Activated CD4-positive, alpha-beta T cell treated with anti-CD3 and anti-CD28 coated beads, Interleukin-2, amount 50 U/mL, for 16 hours (primary cell): Measurements from ENCODE around the gene TMEM82.
"Not testable (repeated sequence)": the region's sequence is repeated elsewhere in the genome, so short reads cannot be mapped to it uniquely, and the experiment has no call there.

Experiments
- DNase-seq: peaks from one replicate; pipeline ENCODE4 v3.0.0-alpha.2; 2020

The TMEM82 gene

DNA sequence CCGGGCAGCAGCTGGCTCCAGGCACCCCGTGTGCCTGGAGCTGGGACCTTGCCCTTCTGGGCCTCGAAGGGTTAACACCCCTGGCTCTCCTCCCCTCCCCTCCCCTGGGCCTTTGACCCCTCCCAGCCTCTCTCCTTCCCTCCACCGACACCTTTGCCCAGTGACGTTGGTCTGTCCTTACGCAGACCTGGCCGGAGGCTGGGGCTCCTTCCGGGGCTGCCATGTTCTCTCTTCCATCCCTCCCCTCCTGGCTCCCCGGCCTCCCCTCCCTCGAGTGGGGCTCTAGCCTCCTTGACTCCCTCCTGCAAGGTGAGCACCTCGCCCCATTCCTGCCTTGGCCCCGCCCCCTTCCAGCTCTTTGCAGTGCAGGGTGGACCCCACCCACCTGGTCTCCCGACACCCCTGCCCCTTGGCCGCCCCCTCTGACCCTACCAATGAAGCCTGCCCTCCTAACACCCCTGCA is at the start of gene TMEM82:
Gene TMEM82 (plus strand): TSS at position 161 of the 463 bp plus-strand sequence. CDS start 61 bp downstream, at position 222.
- no peak for DNase-seq

DNA sequence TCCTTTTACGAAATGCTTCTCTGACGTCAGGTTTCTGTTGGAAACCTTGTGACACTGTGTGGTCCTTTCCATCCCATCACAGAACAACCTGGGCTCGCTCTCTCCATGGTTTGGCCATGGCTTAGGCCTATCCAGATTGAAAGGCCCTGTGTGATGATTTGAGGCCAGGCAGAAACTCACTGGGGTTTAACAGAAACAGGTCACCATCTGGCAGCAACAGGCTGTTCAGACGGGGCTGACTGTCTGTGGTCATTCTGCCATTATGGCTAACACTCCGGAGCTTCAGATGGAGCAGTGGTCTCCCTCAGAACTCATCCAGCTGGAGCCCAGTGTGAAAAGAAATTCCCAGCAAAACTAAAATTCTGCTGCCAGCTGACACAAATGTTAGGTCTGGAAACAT is 48.9 kb upstream of the TMEM82 start:
- DNase-seq = no peak

DNA sequence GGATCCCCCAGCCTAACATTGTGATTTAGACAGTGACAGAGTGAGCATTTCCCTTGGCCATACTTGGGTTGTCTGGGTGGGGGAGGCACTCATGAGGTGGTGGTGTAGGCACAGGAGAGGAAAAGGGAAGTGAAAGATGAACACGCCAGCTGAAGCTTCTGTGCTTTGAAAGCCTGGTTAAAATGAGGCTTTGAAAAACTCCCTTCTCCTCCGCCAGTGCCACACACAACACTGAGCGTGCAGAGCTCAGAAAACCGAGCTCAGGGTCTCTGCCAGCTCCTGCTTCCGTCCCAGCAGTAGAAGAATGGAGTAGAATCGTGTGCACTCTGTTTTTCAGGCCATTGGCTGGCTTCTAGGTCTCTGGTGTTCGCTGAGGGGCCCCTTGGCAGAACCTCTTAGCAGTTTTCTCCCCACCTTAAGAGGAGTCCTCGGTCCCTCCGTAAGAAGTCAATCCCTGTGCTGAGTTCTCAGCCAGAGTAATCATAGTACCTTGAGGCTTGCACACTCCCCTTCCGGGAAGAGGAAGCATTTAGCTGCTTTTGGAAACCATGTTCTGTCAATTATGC is 45.3 kb upstream of the TMEM82 start:
- peak; percentile 53 for DNase-seq

DNA sequence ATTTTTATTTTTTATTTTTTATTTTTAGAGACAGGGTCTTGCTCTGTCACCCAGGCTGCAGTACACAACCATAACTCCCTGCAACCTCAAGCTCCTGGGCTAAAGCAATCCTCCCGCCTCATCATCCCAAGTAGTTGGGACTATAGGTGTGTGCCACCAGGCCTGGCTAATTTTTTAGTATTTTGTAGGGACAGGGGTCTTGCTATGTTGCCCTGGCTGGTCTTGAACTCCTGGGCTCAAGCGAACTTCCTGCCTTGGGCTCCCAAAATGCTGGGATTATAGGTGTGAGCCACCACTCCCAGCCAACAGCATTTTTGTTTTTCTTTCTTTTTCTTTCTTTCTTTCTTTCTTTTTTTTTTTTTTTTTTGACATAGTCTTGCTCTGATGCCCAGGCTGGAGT is 44.1 kb upstream of the TMEM82 start:
- DNase-seq = no peak

DNA sequence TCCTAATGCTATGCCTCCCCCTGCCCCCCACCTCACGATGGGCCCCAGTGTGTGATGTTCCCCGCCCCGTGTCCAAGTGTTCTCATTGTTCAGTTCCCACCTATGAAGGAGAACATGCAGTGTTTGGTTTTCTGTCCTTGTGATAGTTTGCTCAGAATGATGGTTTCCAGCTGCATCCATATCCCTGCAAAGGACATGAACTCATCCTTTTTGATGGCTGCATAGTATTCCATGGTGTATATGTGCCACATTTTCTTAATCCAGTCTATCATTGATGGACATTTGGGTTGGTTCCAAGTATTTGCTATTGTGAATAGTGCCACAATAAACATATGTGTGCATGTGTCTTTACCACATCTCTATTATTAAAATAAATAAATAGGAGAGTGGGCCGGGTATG is 43.0 kb upstream of the TMEM82 start:
- not testable (repeated sequence) for DNase-seq

DNA sequence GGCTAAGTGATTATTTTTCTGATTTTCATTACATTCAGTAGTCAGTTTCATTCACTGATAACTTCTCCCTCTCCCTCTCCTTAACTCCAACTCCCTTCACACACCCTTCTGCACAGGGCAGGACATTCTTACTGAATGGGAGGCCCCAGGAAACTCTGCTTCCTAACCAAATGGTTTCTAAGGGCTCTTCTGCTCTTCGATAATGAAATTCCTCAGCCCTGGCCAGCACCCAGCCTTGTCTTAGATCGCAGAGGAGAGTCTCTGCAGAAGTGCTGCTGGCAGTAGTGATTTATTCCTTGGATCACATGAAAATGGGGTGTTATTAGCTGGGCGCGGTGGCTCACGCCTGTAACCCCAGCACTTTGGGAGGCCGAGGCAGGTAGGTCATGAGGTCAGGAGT is 41.8 kb upstream of the TMEM82 start:
- no peak for DNase-seq

DNA sequence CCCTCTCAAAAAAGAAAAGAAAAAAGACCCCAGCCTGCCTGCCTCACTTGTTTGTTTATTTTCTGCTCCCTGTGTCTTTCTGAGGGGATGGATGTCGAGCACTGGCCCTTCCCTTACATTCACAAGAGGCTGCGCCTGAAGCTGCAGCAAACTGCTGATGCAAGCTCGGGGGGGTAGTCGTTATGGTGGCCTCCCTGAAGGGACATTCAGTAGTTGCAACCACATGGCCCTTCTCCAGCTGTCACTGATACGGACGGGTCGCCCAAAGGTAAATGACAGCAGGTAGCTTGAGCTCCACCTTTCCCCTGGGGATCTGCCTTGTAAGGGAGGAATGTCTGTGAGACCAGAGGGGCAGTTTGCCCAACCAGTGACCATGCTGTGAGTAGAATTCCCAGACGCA is 40.5 kb upstream of the TMEM82 start:
- DNase-seq = no peak

DNA sequence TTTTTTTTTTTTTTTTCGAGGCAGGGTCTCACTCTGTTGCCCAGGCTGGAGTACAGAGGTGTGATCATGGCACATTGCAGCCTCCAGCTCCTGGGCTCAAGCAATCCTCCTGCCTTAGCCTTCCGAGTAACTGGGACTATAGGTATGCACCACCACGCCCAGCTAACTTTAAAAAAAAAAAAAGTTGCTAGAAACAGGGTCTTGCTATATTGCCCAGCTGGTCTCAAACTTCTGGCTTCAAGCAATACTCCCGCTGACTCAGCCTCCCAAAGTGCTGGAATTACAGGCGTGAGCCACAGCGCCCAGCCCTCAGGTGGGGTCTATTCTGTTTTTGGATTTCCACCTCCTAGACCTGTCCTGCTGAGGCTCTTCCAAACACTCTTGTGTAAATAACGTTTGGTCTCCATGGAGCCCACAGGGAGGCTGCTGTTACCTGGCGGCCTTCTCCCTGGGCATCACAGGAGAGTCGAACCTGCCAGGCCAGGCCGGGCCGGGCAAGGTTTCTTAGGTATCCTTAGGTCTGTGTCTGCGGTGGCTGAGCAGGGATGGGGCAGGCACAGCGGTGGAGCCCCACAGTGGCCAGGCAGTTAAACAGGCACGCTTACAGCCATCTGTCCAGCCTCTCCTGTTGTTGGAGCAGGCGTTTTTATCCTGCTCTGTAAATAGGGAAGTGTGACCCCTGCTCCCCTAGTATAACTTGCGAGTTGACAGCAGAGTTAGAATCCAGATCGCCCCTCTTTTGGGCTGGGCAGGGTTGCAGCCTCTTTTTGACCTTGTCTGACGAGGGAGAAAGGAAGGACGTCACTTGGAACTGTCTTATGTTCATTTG is 39.4 kb upstream of the TMEM82 start:
- DNase-seq = no peak

DNA sequence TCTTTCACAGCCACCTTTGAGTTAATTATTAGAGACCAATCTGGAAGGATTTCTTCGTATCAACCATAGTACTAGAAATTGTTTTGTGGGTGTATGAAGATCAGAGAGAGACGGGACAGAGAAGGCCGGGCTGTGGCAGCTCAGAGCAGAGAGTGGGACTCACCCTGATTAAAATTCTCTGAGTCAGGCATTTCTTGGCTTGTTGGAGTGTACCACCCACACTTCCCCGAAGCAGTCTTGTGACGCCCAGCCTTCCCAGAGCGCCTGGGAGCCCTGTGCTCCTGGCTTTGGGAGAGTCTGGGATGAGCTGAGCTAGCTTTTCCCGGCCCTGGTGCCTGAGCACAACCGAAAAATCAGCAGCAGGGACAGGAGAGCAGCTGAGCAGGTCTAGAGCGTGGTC is 38.7 kb upstream of the TMEM82 start:
- DNase-seq = no peak

DNA sequence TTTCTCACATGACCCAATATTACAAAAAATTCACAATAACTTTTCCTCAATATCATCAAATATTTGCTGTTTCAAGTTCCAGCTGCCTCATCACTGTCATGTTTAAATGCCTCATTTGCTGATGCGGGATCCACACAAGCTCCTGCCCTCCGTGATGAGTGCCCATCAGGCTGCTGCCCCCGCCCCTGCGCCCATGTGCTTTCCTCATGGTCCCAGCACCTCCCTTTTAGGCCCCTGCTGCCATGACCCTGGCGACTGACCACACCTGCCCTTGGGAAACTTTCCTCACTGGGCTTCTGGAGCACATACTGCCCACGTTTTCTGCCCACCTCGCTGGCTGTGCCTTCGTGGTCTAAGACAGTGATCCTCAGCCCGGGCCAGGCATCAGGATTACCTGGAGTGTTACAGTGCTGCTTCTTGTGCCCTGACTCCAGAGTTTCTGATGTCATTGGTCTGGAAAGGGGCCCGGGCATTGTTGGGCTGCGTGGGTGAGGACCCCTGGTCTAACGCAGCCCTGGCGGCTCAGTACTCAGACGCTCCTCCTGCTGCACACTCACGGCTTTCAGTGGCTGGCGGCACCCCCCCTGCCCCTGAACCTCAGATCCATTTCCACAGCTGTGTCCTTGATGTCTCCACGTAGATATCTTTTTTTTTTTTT is 37.6 kb upstream of the TMEM82 start:
- DNase-seq = no peak

DNA sequence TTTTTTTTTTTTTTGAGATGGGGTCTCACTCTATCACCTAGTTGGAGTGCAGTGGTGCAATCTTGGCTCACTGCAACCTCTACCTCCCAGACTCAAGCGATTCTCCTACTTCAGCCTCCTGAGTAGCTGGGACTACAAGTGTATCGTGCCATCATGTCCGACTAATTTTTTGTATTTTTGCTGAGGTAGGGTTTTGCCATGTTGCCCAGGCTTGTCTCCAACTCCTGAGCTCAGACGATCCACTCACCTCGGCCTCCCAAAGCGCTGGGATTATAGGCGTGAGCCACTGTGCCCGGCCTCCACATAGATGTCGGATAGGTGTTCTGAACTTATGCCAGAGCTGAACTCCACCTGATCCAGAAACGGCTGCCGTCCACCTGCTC is 37.1 kb upstream of the TMEM82 start:
- no peak for DNase-seq

DNA sequence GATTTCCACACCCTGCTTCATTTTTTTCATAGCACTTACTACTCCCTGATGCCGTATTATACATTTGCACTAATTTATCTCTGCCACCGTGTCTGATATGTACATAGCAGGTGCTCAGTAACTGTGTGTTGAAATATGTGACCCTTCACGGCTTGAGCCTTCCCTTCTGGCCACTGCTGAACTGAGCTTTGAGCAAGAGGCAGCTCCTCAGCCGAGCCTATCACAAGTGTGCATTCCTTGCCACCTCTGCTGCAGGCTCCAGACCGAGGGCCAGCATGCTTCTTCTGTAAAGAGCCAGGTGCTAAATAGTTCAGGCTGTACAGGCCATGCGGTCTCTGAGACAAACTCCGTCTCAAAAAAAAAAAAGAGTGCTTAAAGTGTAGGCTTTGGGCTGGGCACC is 35.5 kb upstream of the TMEM82 start:
- DNase-seq = no peak

DNA sequence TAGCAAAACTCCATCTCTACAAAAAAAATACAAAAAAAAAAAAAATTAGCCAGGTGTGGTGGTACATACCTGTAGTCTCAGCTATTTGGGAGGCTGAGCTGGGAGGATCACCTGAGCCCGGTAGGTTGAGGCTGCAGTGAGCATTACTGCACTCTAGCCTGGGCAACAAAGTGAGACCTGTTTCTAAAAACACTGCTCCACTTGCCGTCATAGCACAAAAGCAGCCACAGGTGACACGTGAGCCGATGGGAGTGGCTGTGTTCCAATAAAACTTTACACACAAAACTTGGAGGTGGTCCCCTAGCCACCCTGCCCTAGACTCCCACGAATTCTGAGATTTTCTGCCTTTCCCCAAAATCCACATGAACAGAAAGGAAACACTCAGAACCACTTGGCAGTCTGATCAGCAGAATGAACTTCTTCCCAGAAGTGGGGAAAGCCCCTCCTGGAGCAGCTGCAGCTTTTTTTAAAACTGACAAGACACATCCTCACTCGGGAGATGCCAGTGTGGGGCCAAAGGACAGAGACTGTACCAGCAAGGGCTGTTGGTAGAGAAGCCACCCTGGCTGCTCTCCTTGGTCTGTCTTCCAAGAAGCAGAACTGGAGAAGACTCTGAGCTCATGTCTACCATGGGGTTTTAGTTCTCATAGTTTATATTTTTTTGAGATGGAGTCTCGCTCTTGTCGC is 34.9 kb upstream of the TMEM82 start:
- no peak for DNase-seq

DNA sequence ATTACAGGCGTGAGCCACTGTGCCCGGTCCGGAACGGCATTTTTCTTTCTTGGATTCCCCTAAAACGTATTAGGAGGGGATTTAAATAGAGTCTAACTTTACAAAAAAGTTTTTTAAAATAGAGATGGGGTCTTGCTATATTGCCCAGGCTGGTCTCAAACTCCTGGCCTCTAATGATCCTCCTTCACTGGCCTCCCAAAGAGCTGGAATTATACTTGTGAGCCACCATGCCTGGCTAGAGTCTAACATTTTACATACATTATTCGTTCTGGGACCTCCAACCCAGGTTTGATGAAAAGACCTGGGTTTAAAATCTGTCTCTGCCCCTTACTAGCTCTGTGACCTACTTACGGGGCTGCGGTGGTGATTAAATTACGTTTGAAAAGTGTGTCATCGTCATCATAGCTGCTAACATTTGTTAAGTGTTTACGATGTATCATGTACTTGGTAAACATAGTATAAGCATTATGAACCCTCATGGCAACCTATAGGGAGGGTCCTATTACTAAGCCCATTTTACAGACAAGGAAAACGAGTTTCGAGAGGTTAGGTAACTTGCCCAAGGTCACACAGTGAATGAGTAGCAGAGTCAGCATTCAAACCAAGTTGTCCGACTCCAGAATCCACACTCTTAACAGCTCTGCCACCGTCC is 33.7 kb upstream of the TMEM82 start:
- no peak for DNase-seq

DNA sequence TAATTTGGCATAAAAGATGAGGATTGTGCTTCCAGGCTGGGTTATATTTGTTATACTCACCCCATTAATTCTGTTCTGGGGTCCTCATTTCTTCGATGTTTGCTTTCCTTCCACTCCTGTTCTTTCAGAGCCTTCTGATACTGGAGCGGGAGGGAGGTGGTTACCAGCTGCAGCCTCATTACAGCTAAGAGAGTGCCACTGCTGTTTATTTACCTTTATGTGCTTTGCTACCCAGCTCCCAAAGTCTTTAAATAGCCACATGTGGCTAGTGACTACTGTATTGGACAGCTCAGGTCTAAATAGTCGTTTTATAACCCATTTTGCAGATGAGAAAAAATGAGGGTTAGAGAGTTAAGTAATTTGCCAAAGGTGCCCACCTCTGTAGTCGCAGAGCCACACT is 33.1 kb upstream of the TMEM82 start:
- no peak for DNase-seq

DNA sequence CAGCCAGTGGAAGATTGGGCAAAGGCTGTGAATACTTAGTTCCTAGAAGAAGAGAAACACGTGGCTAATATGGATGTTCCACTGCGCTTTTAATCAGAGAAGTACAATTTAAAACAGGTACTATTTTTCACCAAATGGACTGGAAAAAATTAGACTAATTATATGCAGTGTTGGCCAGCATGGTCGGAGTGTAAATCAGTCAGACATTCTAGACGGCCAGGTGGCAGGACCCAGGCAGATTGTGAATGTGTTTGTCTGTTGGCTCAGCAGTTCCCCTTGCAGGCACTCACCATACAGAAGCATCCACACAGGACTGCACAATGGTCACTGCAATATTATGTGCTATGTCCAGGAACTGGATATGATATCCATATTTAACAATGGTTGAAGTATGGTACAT is 30.1 kb upstream of the TMEM82 start:
- no peak for DNase-seq

DNA sequence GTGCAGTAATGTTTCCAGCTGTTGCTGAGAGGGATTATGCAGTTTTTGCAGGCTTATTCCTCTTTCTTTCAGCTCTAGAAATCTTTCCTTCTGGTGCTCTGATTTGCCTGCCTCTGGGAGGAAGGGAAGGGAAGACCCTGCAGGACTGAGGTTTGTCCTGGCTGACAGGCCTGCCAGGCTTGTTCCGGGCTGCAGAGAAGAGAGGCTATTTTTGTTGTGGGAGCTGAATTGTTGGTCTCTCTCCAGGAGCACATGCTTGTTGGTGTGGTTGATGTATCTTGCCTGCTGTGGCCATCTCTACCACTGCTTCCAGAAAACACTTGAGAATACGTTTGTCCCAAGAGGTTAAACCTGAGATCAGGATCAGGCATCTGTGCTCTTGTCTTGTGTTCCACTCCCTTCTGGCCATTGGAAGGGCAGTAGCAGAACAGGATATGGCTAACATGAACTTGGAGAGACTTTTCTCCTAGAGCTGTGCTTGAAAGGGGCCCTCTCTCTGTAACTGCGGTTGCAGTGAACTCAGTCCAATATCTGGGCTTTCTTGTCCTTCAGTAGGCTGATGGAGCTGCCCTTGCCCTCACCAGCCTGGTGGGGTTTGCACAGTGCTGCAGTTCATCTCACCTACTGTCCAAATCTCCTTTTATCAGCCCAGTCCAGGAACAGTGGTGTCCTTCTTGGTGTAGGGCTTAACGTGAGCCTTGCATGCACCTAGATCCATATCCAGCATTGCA is 27.7 kb upstream of the TMEM82 start:
- DNase-seq = no peak

DNA sequence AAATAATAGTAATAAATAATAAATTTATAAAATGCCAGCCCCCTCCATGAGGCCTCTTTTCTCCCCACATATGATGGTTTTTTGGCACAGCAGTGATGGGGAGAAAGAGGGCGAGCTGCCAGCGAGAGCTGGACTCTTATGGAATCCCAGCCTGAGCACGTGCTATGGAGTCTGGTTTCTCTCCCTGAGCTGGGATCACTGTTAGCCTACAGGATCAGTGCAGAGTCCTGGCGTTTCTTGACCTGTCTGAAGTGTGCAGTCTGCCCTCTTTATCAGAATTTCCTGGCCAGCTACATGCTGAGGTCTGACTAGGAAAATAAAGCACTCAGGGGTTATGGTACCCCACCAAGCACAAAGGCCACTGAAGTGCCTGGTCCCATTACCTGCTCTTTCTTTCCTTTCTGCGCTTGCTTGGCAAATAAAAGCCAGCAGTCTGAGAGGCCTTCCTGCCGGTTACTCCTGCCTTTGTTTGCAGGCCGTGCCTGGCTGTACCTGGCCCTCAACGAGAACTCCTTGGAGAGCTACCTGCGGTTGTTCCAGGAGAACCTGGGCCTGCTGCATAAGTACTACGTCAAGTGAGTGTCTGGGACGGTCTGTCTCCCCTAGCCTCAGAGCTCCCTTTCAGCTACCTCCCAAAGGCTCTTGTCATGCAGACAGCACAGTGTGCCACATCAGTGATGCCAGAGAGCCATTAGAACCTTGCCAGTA is 24.7 kb upstream of the TMEM82 start:
- no peak for DNase-seq

DNA sequence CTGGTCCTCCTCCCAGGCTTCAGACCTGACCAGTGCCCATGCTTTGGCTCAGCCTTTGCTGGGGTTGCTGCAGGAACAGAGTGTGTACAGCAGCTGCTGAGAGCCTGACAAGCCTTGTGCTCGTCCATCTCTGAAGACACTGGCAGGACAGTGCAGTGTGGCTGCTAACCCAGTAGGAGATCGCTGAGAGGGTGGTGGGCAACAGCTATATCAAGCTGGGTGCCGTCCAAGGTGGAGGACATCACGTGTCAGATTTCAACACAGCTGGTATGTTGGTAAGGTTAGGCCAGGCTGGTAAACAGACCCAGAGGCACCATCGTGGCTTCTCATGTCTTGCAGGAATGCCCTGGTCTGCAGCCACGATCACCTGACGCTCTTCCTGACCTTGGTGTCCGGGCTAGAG is 24.1 kb upstream of the TMEM82 start:
- DNase-seq = no peak

DNA sequence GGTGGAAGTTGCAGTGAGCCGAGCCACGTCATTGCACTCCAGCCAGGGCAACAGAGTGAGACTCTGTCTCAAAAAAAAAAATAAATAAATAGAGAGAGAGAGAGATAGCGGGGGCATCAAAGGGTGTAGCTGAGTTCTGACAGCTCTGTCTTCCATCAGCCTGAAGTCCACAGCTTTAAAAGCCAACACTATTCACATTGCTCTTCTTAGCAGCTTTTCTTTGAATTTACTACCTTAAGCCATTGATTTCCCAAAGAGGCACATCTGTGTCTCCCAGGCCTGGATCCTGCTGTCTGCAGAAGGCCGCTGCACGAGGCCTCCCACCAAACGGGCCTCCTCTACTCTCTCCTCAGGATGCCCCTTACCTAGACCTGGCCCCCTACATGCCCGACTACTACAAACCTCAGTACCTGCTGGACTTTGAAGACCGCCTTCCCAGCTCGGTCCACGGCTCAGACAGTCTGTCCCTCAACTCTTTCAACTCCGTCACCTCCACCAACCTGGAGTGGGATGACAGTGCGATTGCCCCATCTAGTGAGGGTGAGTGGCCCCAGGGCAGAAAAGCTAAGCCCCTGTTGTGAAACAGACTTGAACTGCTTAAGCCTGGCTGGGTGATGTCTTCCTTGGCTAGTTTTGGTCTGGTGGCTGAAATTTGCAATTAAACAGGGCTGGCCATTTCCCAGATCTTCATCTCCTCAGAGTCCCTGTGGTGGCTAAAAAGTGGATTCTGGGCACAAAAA is 22.7 kb upstream of the TMEM82 start:
- no peak for DNase-seq

DNA sequence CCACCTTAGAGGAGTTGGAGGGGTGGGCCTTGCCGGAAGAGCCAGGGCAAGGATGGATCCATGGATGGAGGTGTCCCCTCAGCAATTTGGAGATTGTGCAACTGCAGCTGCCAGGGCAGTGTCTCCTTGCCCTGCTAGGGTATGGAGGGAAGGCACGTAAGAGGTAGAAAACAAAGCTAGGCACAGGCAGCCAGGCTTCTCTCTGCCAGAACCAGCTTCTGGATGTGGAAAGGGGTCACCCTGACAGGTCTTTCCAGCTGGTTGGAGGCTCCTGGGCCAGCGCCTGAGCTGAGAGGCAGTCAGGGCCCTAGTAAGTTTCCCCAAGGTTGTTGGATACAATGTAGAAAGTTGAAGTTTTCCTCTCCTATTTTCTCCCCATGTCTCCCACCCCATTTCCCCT is 21.4 kb upstream of the TMEM82 start:
- DNase-seq = no peak
